Motor neuron (in vitro differentiated cells): ENCODE measurements around the gene ASRGL1. TPM values are rescaled to one million over a fixed set of nuclear protein-coding genes. Genes with fewer than 3 reads are reported as not detected.
"Not testable (repeated sequence)": the region's sequence is repeated elsewhere in the genome, so short reads cannot be mapped to it uniquely, and the experiment has no call there.

Source experiments
- ATAC-seq, 8 experiments: fragments of 200-7000 bp; cut with Tn5 transposase; replicated peaks in 6 of 8; 2 replicates each; pipeline ENCODE4 v1.8.0; 2021; ENCODE audit warnings: mild to moderate bottlenecking in 8 of 8, moderate library complexity in 8 of 8
- H3K27ac ChIP-seq, 2 donors: fragments of 250-450 bp; sonication (Bioruptor Pico); 2 replicates each; pipeline ENCODE4 v1.9.0; 2021; ENCODE audit warnings: antibody characterized with exemption in 2 of 2, mild to moderate bottlenecking in 2 of 2, moderate library complexity in 1 of 2
- H3K4me1 ChIP-seq, 2 donors: fragments of 250-450 bp; sonication (Bioruptor Pico); replicated peaks in 1 of 2; 2 replicates each; pipeline ENCODE4 v1.6.1; 2021; ENCODE audit warnings: antibody characterized with exemption in 2 of 2, mild to moderate bottlenecking in 2 of 2, moderate library complexity in 1 of 2
- H3K4me3 ChIP-seq, 5 donors: fragments of 250-450 bp; sonication (Bioruptor Pico); 2 replicates each; pipeline ENCODE4 v1.9.0; 2021; ENCODE audit warnings: antibody characterized with exemption in 5 of 5, mild to moderate bottlenecking in 5 of 5, moderate library complexity in 4 of 5
- WGBS, 10 experiments: fragments of 450-650 bp; shearing (Covaris generic); methylation state at CpG; one replicate each; pipeline ENCODE4 v1.0.0; 2022; 5-methylcytosine and 5-hydroxymethylcytosine counted together
- in situ Hi-C, 9 experiments: fragments of 400-800 bp; cut with MboI; loops; one replicate each; pipeline ENCODE4 v1.15.0; 2021; ENCODE audit warnings: low sequenced_read_pairs in 9 of 9, low pct_unique_long_range_greater_than_20kb in 2 of 9; ENCODE audit not compliant: unreplicated experiment in 9 of 9
- total RNA-seq, 8 experiments: library from RNA; unstranded; fragments of 300-600 nt; gene quantifications; 2 replicates each; pipeline versions ENCODE4 v1.2.3 to v1.2.4, GENCODE V29; 2022

The ASRGL1 gene
- total RNA-seq = 10 to 100 TPM in 7 of 8 experiments, 1 to 10 TPM in 1; 2.8 to 48.2 (median 24.8) TPM

- peaks cover 3 to 15% of the 10 kb centered on the region in 2 donors for H3K4me1 ChIP-seq
- peak within 1 kb of the TSS; percentile 50 to 75 (median 69) for H3K4me3 ChIP-seq
- 0 to 3% (median 0%) methylated on average over 4 to 26 of the region's 98 CpGs; no CpG with 5 or more reads in 4 of the 10 experiments for WGBS, 10 experiments
- ATAC-seq = peak; percentile 85 to 93 (median 90)
- peak within 1 kb of the TSS; percentile 15 to 71 for H3K27ac ChIP-seq
- in situ Hi-C loops = no loop called here
Observed at GRCh38 chr11:62337303-62338181, at the start of gene ASRGL1. ASRGL1 (plus strand) TSS chr11:62337448; CDS start chr11:62337978, 530 bp downstream.

- Histone ChIP-seq H3K4me1 (no peaks in the 10 kb centered on the region), H3K4me3 (no peak overlapping the region), H3K27ac (no peak overlapping the region)
- in situ Hi-C loops = no loop called here
- peak in 5 of 8 experiments; percentile 31 to 75 (median 46) for ATAC-seq
- 0 to 65% (median 38%) methylated on average over 1 to 2 of the region's 2 CpGs; no CpG with 5 or more reads in 6 of the 10 experiments for WGBS, 10 experiments
Observed at GRCh38 chr11:62295504-62295903, 41.7 kb upstream of the ASRGL1 start.

GRCh38 chr11:62298975-62299374 lies 38.3 kb upstream of the ASRGL1 start, which contains the start of gene SCGB1D4:
SCGB1D4 (minus strand) TSS chr11:62299075; CDS start chr11:62299010, 65 bp downstream.
- Histone ChIP-seq H3K4me3 (no peak within 1 kb of the TSS), H3K4me1 (no peaks in the 10 kb centered on the region), H3K27ac (no peak within 1 kb of the TSS)
- ATAC-seq = no peak
- in situ Hi-C loops = no loop called here
- 23 to 89% (median 54%) methylated on average over 1 to 3 of the region's 7 CpGs; no CpG with 5 or more reads in 6 of the 10 experiments for WGBS, 10 experiments

- WGBS, 10 experiments = 7 to 80% (median 24%) methylated on average over 1 to 5 of the region's 6 CpGs; no CpG with 5 or more reads in 2 of the 10 experiments
- H3K4me3 ChIP-seq = no peak overlapping the region
- no peaks in the 10 kb centered on the region for H3K4me1 ChIP-seq
- ATAC-seq = no peak
- in situ Hi-C loops = loop anchor here in 3 of 9 experiments (25.0 kb wide), 2 partner anchors 94 to 144 kb away; partner anchors contain the start of gene SCGB2A1 (in 2 of the 3)
- H3K27ac ChIP-seq = no peak overlapping the region
Observed at GRCh38 chr11:62306227-62306626, 31.0 kb upstream of the ASRGL1 start.

GRCh38 chr11:62307950-62308349 lies 29.3 kb upstream of the ASRGL1 start:
- Histone ChIP-seq H3K4me1 (no peaks in the 10 kb centered on the region), H3K4me3 (no peak overlapping the region), H3K27ac (no peak overlapping the region)
- no peak for ATAC-seq
- in situ Hi-C loops = loop anchor here in 3 of 9 experiments (25.0 kb wide), 2 partner anchors 96 to 146 kb away; partner anchors contain the start of gene SCGB2A1 (in 2 of the 3)

- ATAC-seq = no peak
- no peaks in the 10 kb centered on the region for H3K4me1 ChIP-seq
- 40 to 80% (median 59%) methylated on average over 2 to 7 of the region's 7 CpGs; no CpG with 5 or more reads in 3 of the 10 experiments for WGBS, 10 experiments
- in situ Hi-C loops = loop anchor here in 3 of 9 experiments (25.0 kb wide), 2 partner anchors 98 to 148 kb away; partner anchors contain the start of gene SCGB2A1 (in 2 of the 3)
- no peak overlapping the region for H3K27ac ChIP-seq
- no peak overlapping the region for H3K4me3 ChIP-seq
Observed at GRCh38 chr11:62309991-62310390, 27.3 kb upstream of the ASRGL1 start.

GRCh38 chr11:62315431-62315830 lies 21.8 kb upstream of the ASRGL1 start:
- Histone ChIP-seq H3K4me1 (no peaks in the 10 kb centered on the region), H3K4me3 (no peak overlapping the region), H3K27ac (no peak overlapping the region)
- in situ Hi-C loops = loop anchor here in 3 of 9 experiments (25.0 kb wide), 2 partner anchors 103 to 153 kb away; partner anchors contain the start of gene SCGB2A1 (in 2 of the 3)
- no peak for ATAC-seq
- WGBS, 10 experiments = 25 to 88% (median 40%) methylated on average over 1 of the region's 1 CpG; no CpG with 5 or more reads in 7 of the 10 experiments

GRCh38 chr11:62322524-62322923 lies 14.7 kb upstream of the ASRGL1 start:
- Histone ChIP-seq H3K27ac (no peak overlapping the region), H3K4me3 (no peak overlapping the region), H3K4me1 (peaks cover 4 to 6% of the 10 kb centered on the region in 2 donors)
- in situ Hi-C loops = loop anchor here in 3 of 9 experiments (25.0 kb wide), 2 partner anchors 110 to 160 kb away; partner anchors contain the start of gene SCGB2A1 (in 2 of the 3)
- no peak for ATAC-seq
- 13 to 100% (median 40%) methylated on average over 1 to 2 of the region's 2 CpGs; no CpG with 5 or more reads in 5 of the 10 experiments for WGBS, 10 experiments

GRCh38 chr11:62324731-62325556 lies 12.3 kb upstream of the ASRGL1 start:
- no peak overlapping the region for H3K27ac ChIP-seq
- no peak overlapping the region for H3K4me3 ChIP-seq
- ATAC-seq = peak in 2 of 8 experiments; percentile 88 to 94
- WGBS, 10 experiments = 56 to 100% (median 88%) methylated on average over 2 to 6 of the region's 18 CpGs; no CpG with 5 or more reads in 4 of the 10 experiments
- H3K4me1 ChIP-seq = peaks cover 4 to 6% of the 10 kb centered on the region in 2 donors
- in situ Hi-C loops = loop anchor here in 3 of 9 experiments (25.0 kb wide), 2 partner anchors 113 to 163 kb away; partner anchors contain the start of gene SCGB2A1 (in 2 of the 3)

- H3K4me1 ChIP-seq, H3K27ac ChIP-seq, H3K4me3 ChIP-seq, ATAC-seq, in situ Hi-C loops: not testable (repeated sequence)
- WGBS, 10 experiments = 3 to 90% (median 23%) methylated on average over 2 to 4 of the region's 5 CpGs; no CpG with 5 or more reads in 4 of the 10 experiments
Observed at GRCh38 chr11:62325781-62326180, 11.5 kb upstream of the ASRGL1 start.

GRCh38 chr11:62326719-62327118 lies 10.5 kb upstream of the ASRGL1 start:
- WGBS, 10 experiments = 0 to 54% (median 25%) methylated on average over 1 to 5 of the region's 6 CpGs; no CpG with 5 or more reads in 2 of the 10 experiments
- H3K27ac ChIP-seq, H3K4me1 ChIP-seq, H3K4me3 ChIP-seq, in situ Hi-C loops, ATAC-seq: not testable (repeated sequence)

- ATAC-seq, H3K4me3 ChIP-seq, H3K4me1 ChIP-seq, H3K27ac ChIP-seq, in situ Hi-C loops: not testable (repeated sequence)
- WGBS, 10 experiments = 59 to 100% (median 92%) methylated on average over 1 to 14 of the region's 14 CpGs; no CpG with 5 or more reads in 1 of the 10 experiments
Observed at GRCh38 chr11:62327541-62327940, 9.7 kb upstream of the ASRGL1 start.
